HG02623 (cell line): Measurements from ENCODE around the gene PWWP2B.
A peak's percentile ranks its signal among the peaks of the same experiment; 100 is the strongest.
"Not testable (repeated sequence)": the region's sequence is repeated elsewhere in the genome, so short reads cannot be mapped to it uniquely, and the experiment has no call there.

Experiments used
- ATAC-seq: cut with Tn5 transposase; IDR thresholded peaks from one replicate; pipeline ENCODE4 v1.9.1; 2021; ENCODE audit warnings: moderate library complexity; ENCODE audit not compliant: unreplicated experiment

PWWP2B gene

DNA sequence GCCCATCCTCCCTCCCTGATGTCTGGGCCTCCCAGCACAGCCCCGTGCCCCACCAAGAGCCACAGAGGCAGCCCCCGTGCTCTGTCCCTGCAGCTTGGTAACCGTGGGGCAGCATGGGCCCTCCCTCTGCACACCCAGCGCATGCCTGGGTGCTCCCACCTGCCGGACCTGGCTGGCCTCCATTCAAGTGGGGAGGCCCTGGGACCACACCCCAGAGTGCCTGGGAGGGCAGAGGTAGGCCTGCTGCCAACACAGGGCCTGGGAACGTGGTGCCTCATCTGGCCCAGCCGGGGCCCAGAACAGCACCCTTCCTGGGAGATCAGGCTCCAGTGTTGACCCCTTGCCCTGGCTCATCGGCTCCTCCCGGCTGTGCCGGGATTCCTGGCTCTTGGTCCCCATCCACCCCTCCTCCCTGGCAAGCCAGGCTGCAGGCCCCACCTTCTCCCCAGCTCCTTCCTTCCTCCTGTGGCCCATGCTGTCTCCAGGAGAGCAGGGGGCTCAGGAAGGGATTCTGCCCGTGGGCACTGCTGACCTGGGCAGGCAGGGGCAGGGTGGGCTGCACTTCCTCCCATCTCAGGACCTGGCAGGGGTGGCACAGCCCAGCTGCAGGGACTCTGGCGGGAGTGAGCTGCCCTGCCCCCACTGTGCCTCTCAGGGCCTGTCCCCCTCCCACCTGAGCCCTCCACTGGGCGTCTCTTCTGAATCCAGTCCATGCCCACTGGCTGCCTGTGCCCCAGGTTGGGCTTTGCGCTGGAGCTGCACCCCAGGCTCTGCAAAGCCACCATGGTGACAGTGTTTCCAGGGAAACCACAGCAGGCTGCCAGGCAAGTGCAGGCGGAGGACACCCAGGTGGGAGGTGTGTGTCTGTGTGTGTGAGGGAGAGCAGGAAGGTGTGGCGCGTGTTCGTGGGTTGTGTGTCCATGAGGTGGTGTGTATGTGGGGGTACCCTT lies 32.6 kb downstream of the PWWP2B start:
- ATAC-seq, result no peak

DNA sequence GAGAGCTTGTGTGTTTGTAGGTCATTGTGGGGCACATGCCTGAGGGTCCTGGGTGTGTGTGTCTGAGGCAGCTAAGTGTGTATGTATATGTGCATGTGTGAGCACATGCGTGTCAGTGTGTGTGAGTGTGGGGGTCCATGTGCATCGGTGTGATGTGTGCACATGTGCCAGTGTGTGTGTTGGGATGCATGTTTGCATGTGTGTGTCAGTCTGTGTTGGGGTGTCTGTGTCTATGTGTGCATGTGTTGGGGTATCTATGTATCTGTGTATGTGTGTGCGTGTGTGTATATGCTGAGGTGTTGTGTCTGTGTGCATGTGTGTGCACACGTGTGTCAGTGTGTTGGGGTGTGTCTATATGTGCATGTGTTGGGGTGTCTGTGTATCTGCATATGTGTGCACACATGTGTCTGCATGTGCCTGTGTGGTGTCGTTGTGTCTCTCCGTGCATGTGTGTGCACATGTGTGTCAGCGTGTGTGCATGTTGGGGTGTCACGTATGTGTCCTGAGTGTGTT lies 33.3 kb downstream of the PWWP2B start:
- ATAC-seq, result no peak

DNA sequence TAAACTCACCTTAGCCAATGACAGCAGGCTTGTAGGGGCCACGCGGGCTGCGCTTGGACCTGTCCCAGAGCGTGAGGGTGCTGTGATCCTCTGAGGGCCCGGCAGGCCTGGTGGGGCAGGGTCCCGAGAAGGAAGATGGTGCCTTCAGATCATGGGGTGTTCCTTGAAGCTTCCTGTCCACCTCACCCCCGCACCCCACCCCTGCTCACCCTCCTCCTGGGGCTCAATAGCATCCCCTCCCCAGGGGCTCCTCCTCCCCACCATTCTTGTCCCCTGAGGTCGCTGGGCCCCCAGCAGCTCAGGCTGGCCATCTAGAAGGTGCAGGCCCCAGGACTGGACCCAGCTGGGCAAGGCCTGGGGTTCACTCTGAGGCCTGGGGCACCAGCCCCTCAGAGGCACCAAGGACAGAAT lies 33.9 kb downstream of the PWWP2B start:
- no peak for ATAC-seq

DNA sequence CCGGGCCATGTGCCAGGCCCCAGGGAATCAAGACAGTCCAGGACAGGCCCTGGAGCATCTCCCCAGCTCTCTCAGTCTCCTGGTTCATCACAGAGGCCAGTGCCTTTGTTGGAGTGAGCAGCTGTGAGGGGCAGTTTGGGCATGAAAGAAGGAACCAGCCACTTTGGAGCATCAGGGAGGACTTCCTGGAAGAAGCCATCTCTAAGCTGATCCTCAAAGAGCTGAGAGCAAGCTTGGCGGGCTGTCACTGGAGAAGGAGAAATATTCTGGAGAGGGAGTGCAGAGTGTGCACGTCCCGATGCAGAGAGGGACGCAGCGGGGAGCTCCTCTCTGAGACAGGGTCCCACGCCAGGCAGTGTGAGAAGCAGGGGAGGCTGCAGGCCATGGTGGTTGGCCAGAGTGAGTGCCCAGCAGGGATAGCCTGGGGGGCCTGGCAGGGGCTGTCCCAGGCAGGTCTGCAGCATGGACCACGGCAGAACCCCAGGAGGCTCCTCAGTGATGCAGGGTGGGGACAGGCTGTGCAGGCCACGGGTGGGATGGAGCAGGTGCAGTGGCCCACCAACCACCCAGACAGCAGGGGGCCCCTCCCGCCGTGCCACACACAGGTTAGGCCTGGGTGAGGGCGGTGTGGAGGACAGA lies 34.7 kb downstream of the PWWP2B start:
- no peak for ATAC-seq

DNA sequence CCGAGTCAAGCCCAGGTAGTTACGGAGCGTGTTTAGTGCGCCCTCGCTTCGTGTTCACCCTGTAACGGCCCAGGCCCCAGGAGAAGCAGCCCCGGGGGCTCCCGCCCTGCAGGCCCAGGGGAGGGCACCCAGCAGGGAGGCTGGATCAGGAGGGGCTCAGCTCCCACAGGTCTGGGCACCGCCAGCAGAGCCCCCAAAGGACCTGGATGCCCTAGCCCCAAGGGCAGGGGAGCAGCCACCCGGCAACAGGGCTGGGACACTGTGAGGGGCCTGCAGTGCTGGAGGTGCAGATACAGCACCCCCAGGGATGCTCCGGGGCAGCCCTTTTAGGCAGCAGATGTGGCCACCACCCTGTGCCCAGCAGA lies 35.2 kb downstream of the PWWP2B start:
- ATAC-seq, result no peak

DNA sequence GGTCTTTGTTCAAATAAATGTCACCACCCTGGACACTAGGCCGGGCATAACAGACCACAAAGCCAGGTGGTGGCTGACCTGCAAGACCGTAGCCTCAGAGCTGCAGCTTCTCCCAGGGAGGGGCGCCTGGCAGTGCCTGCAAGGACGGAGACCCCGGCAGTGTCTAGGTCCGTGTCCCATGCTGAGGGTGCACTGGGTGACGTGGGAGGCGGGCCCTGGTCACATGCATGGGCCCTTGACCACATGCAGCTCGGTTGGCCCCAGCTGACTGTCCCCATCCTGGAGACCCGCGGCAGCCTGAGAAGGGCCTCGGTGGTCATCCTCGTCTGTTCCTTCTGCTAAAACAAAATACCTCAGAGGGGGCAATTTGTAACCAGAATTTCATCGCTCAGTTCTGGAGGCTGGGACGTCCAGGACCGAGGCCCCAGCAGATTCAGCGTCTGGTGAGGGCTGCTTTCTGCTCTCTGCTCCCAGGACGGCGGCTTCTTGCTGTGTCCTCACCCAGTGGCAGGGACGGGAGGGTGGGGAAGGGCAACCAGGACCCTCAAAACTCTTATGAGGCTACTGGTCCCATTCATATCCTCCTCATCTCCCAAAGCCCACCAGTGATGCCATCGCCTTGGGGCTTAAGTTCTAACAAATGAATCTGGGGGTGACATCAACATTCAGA lies 36.8 kb downstream of the PWWP2B start:
- no peak for ATAC-seq

DNA sequence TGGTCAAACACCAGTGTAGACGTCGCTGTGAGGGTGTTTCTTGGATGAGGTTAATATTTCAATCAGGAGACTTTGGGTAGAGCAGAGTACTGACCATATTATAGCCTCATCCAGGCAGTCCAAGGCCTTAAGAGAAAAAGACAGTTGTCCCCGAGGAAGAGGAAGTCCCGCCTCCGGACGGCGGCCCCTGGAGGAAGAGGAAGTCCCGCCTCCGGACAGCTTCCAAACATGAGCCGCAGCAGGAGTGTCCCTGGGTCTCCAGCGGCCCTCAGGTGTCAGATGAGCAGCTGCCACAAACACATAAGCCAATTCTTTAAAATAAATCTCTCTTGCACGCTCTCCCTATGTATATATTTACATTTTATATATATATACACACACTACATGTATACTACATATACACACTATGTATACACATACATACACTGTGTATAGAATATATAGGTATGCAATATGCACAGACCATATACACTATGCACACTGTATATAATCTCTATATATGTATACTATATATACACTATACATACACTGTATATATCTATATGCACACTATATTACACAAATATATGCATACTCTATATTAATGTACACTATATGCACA lies 37.5 kb downstream of the PWWP2B start:
- no peak for ATAC-seq

DNA sequence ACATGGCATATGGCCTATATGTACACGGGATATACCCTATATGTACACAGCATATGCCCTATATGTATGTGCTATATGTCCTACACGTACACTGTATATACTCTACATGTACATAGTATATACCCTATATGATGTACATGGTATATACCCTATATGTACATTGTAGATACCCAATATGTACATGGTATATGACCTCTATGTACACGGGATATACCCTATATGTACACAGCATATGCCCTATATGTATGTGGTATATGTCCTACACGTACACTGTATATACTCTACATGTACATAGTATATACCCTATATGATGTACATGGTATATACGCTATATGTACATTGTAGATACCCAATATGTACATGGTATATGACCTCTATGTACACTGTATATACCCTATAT lies 38.3 kb downstream of the PWWP2B start:
- ATAC-seq, result not testable (repeated sequence)

DNA sequence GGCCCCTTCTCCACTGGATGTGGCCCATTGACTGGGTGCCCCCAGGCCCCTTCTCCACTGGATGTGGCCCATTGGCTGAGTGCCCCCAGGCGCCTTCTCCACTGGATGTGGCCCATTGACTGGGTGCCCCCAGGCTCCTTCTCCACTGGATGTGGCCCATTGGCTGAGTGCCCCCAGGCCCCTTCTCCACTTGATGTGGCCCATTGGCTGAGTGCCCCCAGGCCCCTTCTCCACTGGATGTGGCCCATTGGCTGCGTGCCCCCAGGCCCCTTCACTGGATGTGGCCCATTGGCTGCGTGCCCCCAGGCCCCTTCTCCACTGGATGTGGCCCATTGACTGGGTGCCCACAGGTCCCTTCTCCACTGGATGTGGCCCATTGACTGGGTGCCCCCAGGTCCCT lies 39.1 kb downstream of the PWWP2B start:
- not testable (repeated sequence) for ATAC-seq

DNA sequence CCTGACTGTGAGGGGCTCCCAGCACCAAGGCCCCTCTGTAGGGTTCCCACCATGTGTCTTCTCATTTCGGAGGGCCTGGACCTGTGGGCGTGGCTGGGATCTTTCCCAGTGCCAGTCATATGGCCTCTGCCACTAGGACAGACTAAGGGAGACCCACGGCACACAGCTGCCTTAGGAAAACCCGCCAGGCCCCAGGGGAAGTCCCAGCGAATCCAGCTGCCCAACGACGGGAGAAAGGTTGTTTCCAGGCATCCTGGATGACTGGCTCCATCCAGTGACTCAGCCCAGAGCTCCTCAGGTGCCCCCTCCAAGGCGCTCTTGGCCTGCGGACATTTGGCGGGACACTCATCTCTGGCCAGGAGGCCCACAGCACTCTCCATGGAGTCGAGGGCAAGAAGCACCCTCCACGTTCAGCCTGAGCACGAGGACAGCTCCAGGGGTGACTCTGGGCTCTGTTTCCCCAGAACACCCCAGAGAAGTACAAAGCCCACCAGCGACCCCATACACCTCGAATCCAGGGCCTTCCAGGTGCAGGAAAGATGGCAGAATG lies 39.9 kb downstream of the PWWP2B start:
- ATAC-seq, result no peak

DNA sequence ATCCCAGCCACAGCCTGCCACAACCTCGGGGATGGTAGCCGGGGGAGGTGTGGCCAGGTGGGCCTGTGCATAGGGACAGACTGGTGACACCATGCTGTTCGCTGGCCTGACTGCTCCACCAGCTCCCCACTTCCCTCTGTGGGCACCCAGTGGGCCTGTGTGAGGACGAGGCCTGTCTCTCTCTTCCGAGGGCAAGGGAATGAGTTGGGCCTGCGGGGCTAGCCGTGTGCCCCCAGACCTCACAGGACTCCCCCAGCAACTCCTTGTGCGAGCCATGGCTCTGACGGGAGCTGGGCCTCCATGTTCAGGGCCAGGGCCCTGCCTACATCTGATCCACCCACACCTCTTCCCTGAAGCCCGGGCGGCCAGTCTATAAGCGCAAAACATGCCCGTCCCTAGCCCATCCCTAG lies 40.5 kb downstream of the PWWP2B start:
- ATAC-seq, result no peak

DNA sequence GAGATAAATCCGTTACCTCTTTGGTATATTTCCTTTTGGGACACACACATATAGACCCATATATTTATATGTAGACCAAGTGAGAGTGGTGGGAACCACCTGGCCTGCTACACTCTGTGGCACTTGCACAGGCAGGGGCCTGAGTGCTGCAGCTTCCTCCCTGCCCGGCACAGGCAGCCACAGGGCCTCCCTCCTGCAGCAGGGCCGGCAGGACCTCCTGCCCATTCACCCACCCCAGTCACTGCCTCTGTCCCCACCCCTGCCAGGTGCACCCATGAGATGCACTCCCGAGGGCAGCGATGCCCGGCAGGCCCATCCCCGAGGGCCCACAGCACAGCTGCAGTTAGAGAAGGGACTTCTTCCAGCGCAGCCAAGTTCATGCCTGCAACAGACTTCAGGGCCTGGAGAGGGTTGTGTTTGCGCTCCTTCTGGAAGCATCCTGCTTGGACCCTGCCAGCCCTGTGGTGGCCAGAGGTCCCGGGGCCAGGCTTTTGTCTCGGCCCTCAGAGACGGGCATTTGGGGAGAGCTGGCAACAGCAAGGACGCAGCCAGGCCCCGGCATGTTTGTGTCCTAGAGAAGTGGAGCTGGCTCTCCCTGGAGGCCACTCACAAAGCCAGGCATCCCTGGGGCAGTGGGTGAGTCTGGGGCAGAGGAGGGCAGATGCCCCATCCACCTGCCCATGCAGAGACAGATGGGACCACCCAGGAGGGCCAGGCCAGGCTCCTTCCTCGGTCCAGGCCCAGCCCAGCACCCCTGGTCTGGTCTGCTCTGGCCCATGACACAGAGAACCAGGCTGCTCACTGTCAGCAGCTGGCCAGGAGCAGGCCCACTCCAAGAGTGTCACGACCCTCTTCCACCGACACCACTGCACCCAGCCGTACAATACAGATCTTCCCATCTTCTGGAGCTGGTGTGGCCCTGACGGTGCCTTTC lies 41.4 kb downstream of the PWWP2B start:
- ATAC-seq, result no peak

DNA sequence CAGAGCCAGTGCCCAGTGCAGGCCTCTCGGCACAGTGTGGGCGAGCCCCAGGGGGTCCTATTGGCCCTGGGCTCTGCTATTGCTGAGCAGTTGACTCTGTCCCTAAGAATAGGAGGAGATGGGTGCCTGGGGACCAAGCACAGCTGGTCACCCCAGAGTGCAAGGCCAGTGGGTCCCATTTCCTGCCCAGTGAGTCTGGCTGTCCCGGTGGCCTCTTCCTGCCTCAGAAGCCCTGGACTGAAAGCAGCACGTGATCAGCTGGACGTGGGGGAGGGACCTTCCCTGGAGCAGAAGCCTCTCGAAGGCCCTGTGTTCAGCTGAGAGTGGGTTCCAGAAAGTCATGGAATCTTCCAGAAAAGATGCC lies 42.0 kb downstream of the PWWP2B start:
- ATAC-seq, result no peak

DNA sequence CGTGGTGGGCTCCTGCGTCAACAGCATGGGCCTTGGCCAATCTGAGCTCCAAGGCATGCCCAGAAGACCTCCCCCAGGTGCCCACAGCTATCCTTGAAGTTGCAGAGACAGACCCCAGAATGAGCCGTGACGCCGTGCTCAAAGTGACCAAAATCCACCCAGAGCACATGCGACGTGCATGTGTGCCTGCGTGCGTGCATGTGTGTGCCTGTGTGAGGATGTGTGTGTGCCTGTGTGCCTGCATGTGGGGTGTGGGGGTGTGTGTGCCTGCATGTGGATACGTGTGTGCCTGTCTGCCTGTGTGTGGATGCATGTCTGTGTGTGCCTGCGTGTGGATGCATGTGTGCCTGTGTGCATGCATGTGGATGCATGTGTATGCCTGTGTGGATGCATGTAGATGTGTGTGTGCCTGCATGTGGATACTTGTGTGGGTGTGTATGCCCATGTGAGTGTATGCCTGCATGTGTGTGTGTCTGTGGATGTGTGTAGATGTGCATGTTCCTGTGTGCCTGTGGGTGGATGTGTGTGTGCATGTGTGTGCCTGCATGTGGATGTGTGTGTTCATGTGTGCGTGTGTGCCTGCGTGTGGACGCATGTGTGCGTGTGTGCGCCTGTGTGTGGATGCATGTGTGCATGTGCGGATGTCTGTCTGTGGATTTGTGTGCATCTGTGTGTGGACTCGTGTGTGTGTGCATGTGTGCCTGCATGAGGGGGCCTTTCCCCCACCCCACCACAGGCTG lies 42.6 kb downstream of the PWWP2B start:
- ATAC-seq, result no peak

DNA sequence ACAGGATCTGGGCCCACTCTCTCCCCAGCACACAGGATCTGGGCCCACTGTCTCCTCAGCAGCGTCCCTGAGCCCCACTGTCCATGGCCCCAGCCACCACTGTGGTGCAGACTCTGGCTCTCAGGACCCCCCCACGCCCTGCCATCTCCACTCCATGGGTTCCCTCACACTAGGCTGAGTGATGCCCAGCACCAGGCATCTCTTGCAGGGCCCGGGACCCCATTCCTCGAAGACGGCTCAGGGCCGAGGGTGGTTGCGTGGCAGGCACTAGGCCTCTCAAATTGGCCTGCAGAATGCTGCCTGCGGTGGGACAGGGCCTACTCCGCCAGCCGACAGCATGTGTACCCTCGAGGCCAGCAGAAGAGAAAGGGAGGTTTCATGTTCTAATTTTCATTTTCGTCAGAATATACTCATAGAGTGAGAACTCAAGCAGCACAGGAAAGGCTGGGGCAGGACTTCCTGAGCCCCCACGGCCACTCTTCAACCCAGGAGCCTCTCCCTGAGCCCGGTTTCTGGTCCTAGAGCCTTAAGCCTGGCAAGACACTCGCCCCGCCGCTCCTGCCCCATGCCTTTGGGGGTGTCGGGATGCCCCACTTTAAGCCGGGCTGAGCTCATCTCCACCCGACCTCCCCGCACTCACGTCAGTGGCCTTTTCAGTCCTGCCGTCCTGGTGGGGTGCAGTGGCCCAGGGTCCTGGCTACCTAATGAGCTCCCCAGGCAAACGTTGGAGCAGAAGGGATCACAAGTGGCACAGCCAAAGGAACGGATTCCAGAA lies 44.0 kb downstream of the PWWP2B start:
- ATAC-seq, result no peak

DNA sequence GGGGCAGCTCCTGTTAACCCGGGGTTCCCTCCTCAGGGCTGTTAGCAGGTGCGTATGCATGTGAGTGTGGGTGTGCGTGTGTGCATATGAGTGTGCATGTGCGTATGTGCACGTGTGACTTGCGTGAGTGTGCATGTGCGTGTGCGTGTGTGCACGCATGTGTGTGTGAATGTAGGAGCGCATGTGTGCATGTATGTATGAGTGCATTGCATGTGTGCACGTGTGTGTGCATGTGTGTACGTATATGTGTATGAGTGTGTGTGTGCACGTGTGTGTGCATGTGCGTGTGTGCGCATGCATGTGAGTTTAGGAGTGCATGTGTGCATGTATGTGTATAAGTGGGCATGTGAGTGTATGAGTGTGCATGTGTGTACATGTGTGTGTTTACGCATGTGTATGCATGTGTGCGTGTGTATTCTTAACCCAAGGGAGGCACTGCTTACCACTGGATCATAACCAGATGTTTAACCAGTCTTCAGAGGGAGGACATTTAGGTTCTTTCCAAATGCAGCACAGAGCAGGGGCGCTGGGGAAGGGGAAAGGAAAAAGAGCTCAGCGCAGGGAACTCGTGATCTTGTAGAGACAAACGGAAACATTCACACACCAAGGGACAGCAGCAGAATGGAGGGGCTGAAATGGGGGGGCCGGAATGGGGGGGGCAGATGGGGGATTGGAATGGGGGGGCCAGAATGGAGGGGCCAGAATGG lies 45.0 kb downstream of the PWWP2B start:
- ATAC-seq, result no peak

DNA sequence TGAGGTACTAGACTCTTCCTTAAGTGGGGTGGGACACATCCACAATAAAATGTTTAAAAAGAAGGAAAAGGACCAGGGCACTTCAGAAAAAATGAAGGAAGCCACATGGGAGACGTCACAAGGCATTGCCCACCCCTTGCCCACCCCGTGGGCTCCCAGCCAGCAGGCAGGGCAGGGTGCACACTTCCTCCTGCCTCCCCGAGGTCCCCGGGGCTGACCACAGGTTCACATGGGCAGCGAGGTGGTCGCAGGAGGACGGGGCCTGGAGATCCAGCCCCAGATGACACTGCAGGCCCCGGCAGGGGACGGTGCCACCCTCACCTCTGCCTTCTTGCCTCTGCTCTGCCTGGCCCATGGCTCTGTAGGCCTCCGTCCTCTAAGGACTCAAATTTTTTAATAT lies 45.6 kb downstream of the PWWP2B start:
- ATAC-seq, result no peak

DNA sequence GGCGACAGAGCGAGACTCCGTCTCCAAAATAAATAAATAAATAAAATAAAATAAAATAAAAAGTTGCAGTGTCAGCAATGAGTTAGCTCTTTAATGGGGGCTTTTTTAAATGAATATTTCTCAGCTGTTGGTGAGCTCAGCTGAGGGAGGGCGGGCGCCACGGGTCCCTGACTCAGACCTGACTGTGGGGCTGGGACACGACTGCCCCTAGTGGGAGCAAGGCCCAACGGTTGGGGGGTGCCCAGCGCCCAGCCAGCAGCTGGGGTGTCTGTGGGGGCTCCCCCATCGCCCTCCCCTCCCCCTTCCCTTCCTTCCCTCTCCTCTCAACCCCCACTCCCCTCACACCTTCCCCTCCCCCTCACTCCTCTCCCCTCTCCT lies 46.6 kb downstream of the PWWP2B start:
- peak; percentile 46 for ATAC-seq
